ENCODE data around the gene MTUS2. TPM values are rescaled to one million over a fixed set of nuclear protein-coding genes. Genes with fewer than 3 reads are reported as not detected.

MTUS2 gene
- total RNA-seq, 2 donors from 2014 or later, result not detected

DNA sequence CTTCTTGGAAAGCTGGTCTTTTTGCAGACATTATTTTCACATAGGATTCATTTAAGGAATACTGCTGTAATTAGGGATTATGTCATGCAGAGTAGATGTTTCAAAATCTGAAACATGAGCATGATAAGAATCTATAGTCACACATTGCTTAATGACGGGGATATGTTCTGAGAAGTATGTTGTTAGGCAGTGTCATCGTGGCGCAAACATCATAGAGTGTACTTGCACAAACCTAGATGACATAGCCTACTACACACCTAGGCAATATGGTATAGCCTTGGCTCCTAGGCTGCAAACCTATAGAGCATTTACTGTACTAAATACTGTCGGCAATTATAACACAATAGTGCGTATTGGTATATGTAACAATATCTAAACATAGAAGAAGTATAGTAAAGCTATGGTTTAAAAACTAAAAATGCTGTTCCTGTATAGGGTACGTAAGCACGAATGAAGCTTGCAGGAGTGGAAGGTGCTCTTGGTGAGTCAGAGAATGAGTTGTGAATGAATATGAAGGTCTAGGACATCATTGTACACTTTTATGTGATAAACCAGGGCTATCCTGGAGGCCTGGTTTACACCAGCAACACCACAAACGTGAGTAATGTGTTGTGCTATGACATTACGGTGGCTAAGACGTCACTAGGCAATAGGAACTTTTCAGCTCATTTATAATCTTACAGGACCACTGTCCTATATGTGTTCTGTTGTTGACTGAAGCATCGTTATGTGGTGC, 283.1 kb downstream of the MTUS2 start:
- Mint-ChIP-seq H3K27me3 (peaks cover 0 to 5% of the 10 kb centered on the region in 2 donors), H3K27ac (no peak overlapping the region), H3K36me3 (no peaks in the 10 kb centered on the region), H3K9me3 (no peaks in the 10 kb centered on the region), H3K4me1 (ENCODE audit: low read depth in 2 of 2) (no peaks in the 10 kb centered on the region), H3K4me3 (no peak overlapping the region)
- ATAC-seq (no peak), DNase-seq (ENCODE audit: low spot score) (no peak)

DNA sequence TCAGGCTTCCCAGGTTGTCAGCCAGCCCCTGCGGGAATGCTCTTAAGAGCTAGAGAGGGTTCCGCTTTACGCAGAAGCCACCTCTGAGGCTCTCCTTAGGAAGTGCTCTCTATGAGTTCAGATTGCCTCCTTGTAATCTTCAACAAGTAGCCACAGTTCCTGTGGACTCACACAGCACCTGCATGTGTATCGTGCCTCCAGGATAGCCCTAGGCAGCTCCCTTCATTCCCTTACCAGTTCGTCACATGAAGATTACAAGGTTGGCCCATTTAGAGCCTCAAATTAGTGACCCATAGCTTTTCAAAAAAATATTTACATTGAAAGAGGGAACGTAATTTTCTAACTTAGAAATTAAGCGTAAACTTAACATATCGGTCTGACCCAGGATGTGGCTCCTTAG, 284.3 kb downstream of the MTUS2 start:
- no peaks in the 10 kb centered on the region for H3K9me3 Mint-ChIP-seq
- H3K36me3 Mint-ChIP-seq, result no peaks in the 10 kb centered on the region
- DNase-seq (ENCODE audit: low spot score), result no peak

GRCh38 chr13:29105779-29106178, 285.6 kb downstream of the MTUS2 start:
- H3K9me3 Mint-ChIP-seq, result no peaks in the 10 kb centered on the region
- no peak overlapping the region for H3K27ac Mint-ChIP-seq
- no peaks in the 10 kb centered on the region for H3K4me1 Mint-ChIP-seq (ENCODE audit: low read depth in 2 of 2)
- DNase-seq (ENCODE audit: low spot score) (no peak), ATAC-seq (no peak)
- H3K36me3 Mint-ChIP-seq, result no peaks in the 10 kb centered on the region
- H3K27me3 Mint-ChIP-seq, result peaks cover 0 to 5% of the 10 kb centered on the region in 2 donors
- no peak overlapping the region for H3K4me3 Mint-ChIP-seq

More for the DNA sequence above, 284.3 kb downstream of the MTUS2 start:
- Mint-ChIP-seq H3K27ac (no peak overlapping the region), H3K27me3 (peaks cover 0 to 5% of the 10 kb centered on the region in 2 donors), H3K4me1 (ENCODE audit: low read depth in 2 of 2) (no peaks in the 10 kb centered on the region), H3K4me3 (no peak overlapping the region)
- ATAC-seq, result no peak

- ATAC-seq (no peak), DNase-seq (ENCODE audit: low spot score) (no peak)
- H3K36me3 Mint-ChIP-seq, result no peaks in the 10 kb centered on the region
- no peak overlapping the region for H3K4me3 Mint-ChIP-seq
- peaks cover 3% of the 10 kb centered on the region for H3K9me3 Mint-ChIP-seq
- H3K27me3 Mint-ChIP-seq, result peaks cover 0 to 10% of the 10 kb centered on the region in 2 donors
- H3K27ac Mint-ChIP-seq, result no peak overlapping the region
- H3K4me1 Mint-ChIP-seq (ENCODE audit: low read depth in 2 of 2), result no peaks in the 10 kb centered on the region
Observed at GRCh38 chr13:29106651-29107050, 286.5 kb downstream of the MTUS2 start.

GRCh38 chr13:29108068-29108786, 288.1 kb downstream of the MTUS2 start:
- no peaks in the 10 kb centered on the region for H3K36me3 Mint-ChIP-seq
- H3K4me3 Mint-ChIP-seq, result no peak overlapping the region
- DNase-seq (ENCODE audit: low spot score) (no peak), ATAC-seq (no peak)
- no peaks in the 10 kb centered on the region for H3K4me1 Mint-ChIP-seq (ENCODE audit: low read depth in 2 of 2)
- peaks cover 11% of the 10 kb centered on the region for H3K9me3 Mint-ChIP-seq
- H3K27ac Mint-ChIP-seq, result no peak overlapping the region
- H3K27me3 Mint-ChIP-seq, result peaks cover 0 to 17% of the 10 kb centered on the region in 2 donors

GRCh38 chr13:29109987-29110386, 289.8 kb downstream of the MTUS2 start:
- ATAC-seq (no peak), DNase-seq (ENCODE audit: low spot score) (no peak)
- Mint-ChIP-seq H3K36me3 (no peaks in the 10 kb centered on the region), H3K27ac (no peak overlapping the region), H3K9me3 (peaks cover 14% of the 10 kb centered on the region), H3K27me3 (peaks cover 0 to 17% of the 10 kb centered on the region in 2 donors), H3K4me1 (ENCODE audit: low read depth in 2 of 2) (no peaks in the 10 kb centered on the region), H3K4me3 (no peak overlapping the region)

GRCh38 chr13:29111446-29111845, 291.3 kb downstream of the MTUS2 start:
- Mint-ChIP-seq H3K4me1 (ENCODE audit: low read depth in 2 of 2) (no peaks in the 10 kb centered on the region), H3K4me3 (no peak overlapping the region), H3K27me3 (peaks cover 0 to 17% of the 10 kb centered on the region in 2 donors), H3K9me3 (peaks cover 14% of the 10 kb centered on the region), H3K27ac (no peak overlapping the region), H3K36me3 (no peaks in the 10 kb centered on the region)
- no peak for DNase-seq (ENCODE audit: low spot score)
- ATAC-seq, result no peak

DNA sequence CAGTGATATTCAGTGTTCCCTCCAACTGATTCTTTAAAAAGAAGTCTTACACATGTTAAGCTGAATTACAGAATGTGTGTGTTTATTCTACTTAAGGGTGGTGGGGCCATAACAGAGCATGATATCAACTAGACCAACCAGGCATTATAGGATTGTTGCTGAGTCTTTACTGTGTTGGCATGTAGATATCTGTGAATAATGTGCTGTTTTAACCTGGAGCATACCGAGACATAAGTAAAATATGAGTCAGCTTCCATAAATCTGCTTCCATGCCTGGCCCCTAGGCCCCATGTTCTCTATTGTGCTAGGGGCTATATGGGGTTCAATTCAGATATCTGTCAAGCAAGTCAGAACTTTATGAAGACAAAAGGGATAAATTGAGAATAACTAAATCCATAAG, 295.7 kb downstream of the MTUS2 start:
- Mint-ChIP-seq H3K36me3 (no peaks in the 10 kb centered on the region), H3K27me3 (peaks cover 0 to 12% of the 10 kb centered on the region in 2 donors), H3K9me3 (peaks cover 14% of the 10 kb centered on the region), H3K4me3 (no peak overlapping the region), H3K27ac (no peak overlapping the region), H3K4me1 (ENCODE audit: low read depth in 2 of 2) (no peaks in the 10 kb centered on the region)
- DNase-seq (ENCODE audit: low spot score) (no peak), ATAC-seq (no peak)

GRCh38 chr13:29117663-29118062, 297.5 kb downstream of the MTUS2 start:
- H3K4me1 Mint-ChIP-seq (ENCODE audit: low read depth in 2 of 2), result no peaks in the 10 kb centered on the region
- H3K4me3 Mint-ChIP-seq, result no peak overlapping the region
- DNase-seq (ENCODE audit: low spot score) (no peak), ATAC-seq (no peak)
- H3K9me3 Mint-ChIP-seq, result peaks cover 7% of the 10 kb centered on the region
- H3K36me3 Mint-ChIP-seq, result no peaks in the 10 kb centered on the region
- H3K27me3 Mint-ChIP-seq, result no peaks in the 10 kb centered on the region
- H3K27ac Mint-ChIP-seq, result no peak overlapping the region

DNA sequence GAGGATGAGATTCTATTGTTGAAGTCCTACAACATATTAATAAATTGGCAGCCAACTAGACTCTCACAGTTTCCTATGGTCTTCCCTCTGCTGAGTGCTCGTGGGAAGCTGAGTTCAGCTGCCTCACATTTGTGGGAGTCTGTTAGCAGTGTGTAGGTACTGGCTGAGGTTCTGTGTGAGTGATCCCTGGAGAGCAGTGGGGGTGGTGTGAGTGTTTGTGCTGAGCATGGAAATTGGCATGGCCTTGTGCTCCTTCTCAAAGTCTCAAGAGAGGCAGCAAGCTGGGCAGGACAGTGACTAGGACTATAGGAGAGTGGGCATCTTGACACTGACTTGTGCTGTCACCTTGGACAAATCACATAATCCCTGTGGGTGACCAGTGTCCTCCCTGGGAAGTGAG, 298.3 kb downstream of the MTUS2 start:
- no peak overlapping the region for H3K4me3 Mint-ChIP-seq
- H3K9me3 Mint-ChIP-seq, result peaks cover 7% of the 10 kb centered on the region
- H3K27ac Mint-ChIP-seq, result no peak overlapping the region
- DNase-seq (ENCODE audit: low spot score) (no peak), ATAC-seq (no peak)
- no peaks in the 10 kb centered on the region for H3K27me3 Mint-ChIP-seq
- no peaks in the 10 kb centered on the region for H3K36me3 Mint-ChIP-seq
- H3K4me1 Mint-ChIP-seq (ENCODE audit: low read depth in 2 of 2), result no peaks in the 10 kb centered on the region

DNA sequence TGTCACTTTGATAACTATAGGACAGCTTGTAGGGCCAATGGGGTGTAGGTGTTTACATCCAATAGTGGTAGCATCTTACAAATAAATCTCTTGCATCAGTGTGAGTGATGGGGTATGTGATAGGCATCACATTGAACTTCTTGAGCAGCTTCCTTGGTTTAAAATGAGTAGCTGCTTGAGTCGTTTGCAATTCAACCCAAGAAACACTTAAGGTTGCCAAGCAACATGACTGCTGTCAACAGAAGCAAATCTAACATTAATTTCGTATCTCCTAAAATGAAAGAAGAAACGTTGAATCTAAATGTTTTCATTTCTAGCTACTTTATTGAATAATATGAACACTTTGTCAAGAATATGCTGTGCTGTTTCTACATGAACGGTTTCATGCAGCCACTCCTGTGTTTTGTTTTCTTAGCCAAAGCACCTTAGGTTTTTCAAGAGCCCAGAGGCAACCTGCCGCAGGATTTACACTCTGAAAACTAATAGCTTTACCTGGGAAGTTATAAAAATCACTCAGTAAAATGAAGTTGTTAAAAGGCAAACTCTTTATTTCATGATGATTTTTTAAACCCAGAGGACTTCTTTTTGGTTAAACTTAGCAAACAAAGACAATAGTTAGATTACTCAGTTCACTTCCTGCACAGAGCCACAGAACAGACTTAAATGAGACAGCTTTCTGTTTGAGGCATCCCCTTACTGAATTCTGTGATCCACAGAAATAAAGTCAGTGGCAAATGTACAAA, 305.2 kb downstream of the MTUS2 start:
- Mint-ChIP-seq H3K27ac (peak overlapping the region in 1 of 2 donors; percentile 37), H3K36me3 (no peaks in the 10 kb centered on the region), H3K4me3 (peak overlapping the region; percentile 27), H3K4me1 (ENCODE audit: low read depth in 2 of 2) (peaks cover 0 to 7% of the 10 kb centered on the region in 2 donors), H3K9me3 (peaks cover 10% of the 10 kb centered on the region), H3K27me3 (no peaks in the 10 kb centered on the region)
- no peak for DNase-seq (ENCODE audit: low spot score)
- ATAC-seq, result peak in 1 of 2 donors; percentile 71

- DNase-seq (ENCODE audit: low spot score) (no peak), ATAC-seq (peak in 1 of 2 donors; percentile 59)
- Mint-ChIP-seq H3K9me3 (peaks cover 10% of the 10 kb centered on the region), H3K36me3 (no peaks in the 10 kb centered on the region), H3K27ac (peak overlapping the region in 1 of 2 donors; percentile 37), H3K27me3 (no peaks in the 10 kb centered on the region), H3K4me3 (peak overlapping the region; percentile 23), H3K4me1 (ENCODE audit: low read depth in 2 of 2) (peaks cover 0 to 7% of the 10 kb centered on the region in 2 donors)
Observed at GRCh38 chr13:29125934-29126424, 305.8 kb downstream of the MTUS2 start.

- Mint-ChIP-seq H3K9me3 (peaks cover 6% of the 10 kb centered on the region), H3K27ac (no peak overlapping the region), H3K4me1 (ENCODE audit: low read depth in 2 of 2) (peaks cover 0 to 7% of the 10 kb centered on the region in 2 donors), H3K36me3 (no peaks in the 10 kb centered on the region), H3K27me3 (no peaks in the 10 kb centered on the region), H3K4me3 (no peak overlapping the region)
- no peak for DNase-seq (ENCODE audit: low spot score)
- no peak for ATAC-seq
Observed at GRCh38 chr13:29129616-29130015, 309.5 kb downstream of the MTUS2 start.

GRCh38 chr13:29131159-29131558, 311.0 kb downstream of the MTUS2 start:
- no peak overlapping the region for H3K4me3 Mint-ChIP-seq
- H3K36me3 Mint-ChIP-seq, result no peaks in the 10 kb centered on the region
- H3K27ac Mint-ChIP-seq, result no peak overlapping the region
- no peak for ATAC-seq
- H3K4me1 Mint-ChIP-seq (ENCODE audit: low read depth in 2 of 2), result peaks cover 0 to 3% of the 10 kb centered on the region in 2 donors
- no peaks in the 10 kb centered on the region for H3K27me3 Mint-ChIP-seq
- H3K9me3 Mint-ChIP-seq, result peaks cover 6% of the 10 kb centered on the region
- DNase-seq (ENCODE audit: low spot score), result no peak
